Measurements from ENCODE around the gene OSTN. TPM values are rescaled to one million over a fixed set of nuclear protein-coding genes. Genes with fewer than 3 reads are reported as not detected.
"Not testable (repeated sequence)": the region's sequence is repeated elsewhere in the genome, so short reads cannot be mapped to it uniquely, and the experiment has no call there.

The OSTN gene
- total RNA-seq, 5 donors from 2014 or later (not counting 1 experiment from before 2014, with no cell fraction given): not detected

GRCh38 chr3:191192270-191192669 lies 6.8 kb upstream of the OSTN start:
- H3K9me3 ChIP-seq; H3K27ac ChIP-seq (ENCODE audit: low read length): not testable (repeated sequence)
- WGBS (ENCODE audit: insufficient coverage): 87% methylated on average over 3 of the region's 4 CpGs

GRCh38 chr3:191192941-191193340 lies 6.1 kb upstream of the OSTN start:
- Histone ChIP-seq H3K4me3 (ENCODE audit: control insufficient read depth in 1 of 2, extremely low read depth in 1 of 2, low read length in 1 of 2) (no peak overlapping the region), H3K9me3 (no peaks in the 10 kb centered on the region), H3K27ac (ENCODE audit: low read length) (no peak overlapping the region), H3K27me3 (replicated peaks in 1 of 2; ENCODE audit: control insufficient read depth in 2 of 2, extremely low read depth in 1 of 2, insufficient read depth in 2 of 2, low read length in 1 of 2) (no peaks in the 10 kb centered on the region), H3K4me1 (ENCODE audit: control insufficient read depth in 1 of 2, extremely low read depth in 1 of 2, insufficient read depth in 2 of 2, low read length in 2 of 2) (no peaks in the 10 kb centered on the region), H3K36me3 (ENCODE audit: control insufficient read depth in 2 of 2, extremely low read depth in 1 of 2, insufficient read depth in 1 of 2, low read length in 1 of 2) (no peaks in the 10 kb centered on the region)
- ATAC-seq (replicated peaks in 1 of 4) (no peak), DNase-seq (no peak)
- Mint-ChIP-seq H3K4me3 (no peak overlapping the region), H3K27me3 (no peaks in the 10 kb centered on the region), H3K9me3 (peaks cover 0 to 3% (median 2%) of the 10 kb centered on the region in 3 donors), H3K27ac (no peak overlapping the region), H3K4me1 (no peaks in the 10 kb centered on the region), H3K36me3 (no peaks in the 10 kb centered on the region)
- ChIA-PET CTCF (no interaction called here), POLR2A (no interaction called here)

More at GRCh38 chr3:191192270-191192669, 6.8 kb upstream of the OSTN start:
- POLR2A ChIA-PET; H3K27me3 ChIP-seq (replicated peaks in 1 of 2; ENCODE audit: control insufficient read depth in 2 of 2, extremely low read depth in 1 of 2, insufficient read depth in 2 of 2, low read length in 1 of 2); H3K4me1 ChIP-seq (ENCODE audit: control insufficient read depth in 1 of 2, extremely low read depth in 1 of 2, insufficient read depth in 2 of 2, low read length in 2 of 2); H3K27ac Mint-ChIP-seq; H3K4me3 ChIP-seq (ENCODE audit: control insufficient read depth in 1 of 2, extremely low read depth in 1 of 2, low read length in 1 of 2); H3K36me3 ChIP-seq (ENCODE audit: control insufficient read depth in 2 of 2, extremely low read depth in 1 of 2, insufficient read depth in 1 of 2, low read length in 1 of 2); H3K9me3 Mint-ChIP-seq; H3K36me3 Mint-ChIP-seq; DNase-seq; ATAC-seq (replicated peaks in 1 of 4); H3K27me3 Mint-ChIP-seq; H3K4me3 Mint-ChIP-seq; H3K4me1 Mint-ChIP-seq: not testable (repeated sequence)
- CTCF ChIA-PET: interaction anchor here in 1 of 2 donors (0.7 kb wide), 1 partner anchor 391 kb away, joined by 3 read pairs; no protein-coding TSS in a partner anchor

- ChIA-PET CTCF (no interaction called here), POLR2A (no interaction called here)
- Histone ChIP-seq H3K9me3 (no peaks in the 10 kb centered on the region), H3K27ac (ENCODE audit: low read length) (no peak overlapping the region), H3K27me3 (replicated peaks in 1 of 2; ENCODE audit: control insufficient read depth in 2 of 2, extremely low read depth in 1 of 2, insufficient read depth in 2 of 2, low read length in 1 of 2) (no peaks in the 10 kb centered on the region), H3K4me1 (ENCODE audit: control insufficient read depth in 1 of 2, extremely low read depth in 1 of 2, insufficient read depth in 2 of 2, low read length in 2 of 2) (no peaks in the 10 kb centered on the region), H3K36me3 (ENCODE audit: control insufficient read depth in 2 of 2, extremely low read depth in 1 of 2, insufficient read depth in 1 of 2, low read length in 1 of 2) (no peaks in the 10 kb centered on the region), H3K4me3 (ENCODE audit: control insufficient read depth in 1 of 2, extremely low read depth in 1 of 2, low read length in 1 of 2) (no peak overlapping the region)
- Mint-ChIP-seq H3K27me3 (no peaks in the 10 kb centered on the region), H3K4me3 (no peak overlapping the region), H3K36me3 (no peaks in the 10 kb centered on the region), H3K27ac (no peak overlapping the region), H3K9me3 (peaks cover 0 to 2% (median 0%) of the 10 kb centered on the region in 3 donors), H3K4me1 (no peaks in the 10 kb centered on the region)
- WGBS (ENCODE audit: insufficient coverage): 86% methylated on average over 1 of the region's 3 CpGs
- no peak for DNase-seq
- no peak for ATAC-seq (replicated peaks in 1 of 4)
Observed at GRCh38 chr3:191197761-191198306, 1.2 kb upstream of the OSTN start.

- POLR2A ChIA-PET: no interaction called here
- Mint-ChIP-seq H3K9me3 (peaks cover 0 to 2% (median 0%) of the 10 kb centered on the region in 3 donors), H3K27me3 (no peaks in the 10 kb centered on the region), H3K27ac (no peak overlapping the region), H3K4me3 (no peak overlapping the region), H3K36me3 (no peaks in the 10 kb centered on the region), H3K4me1 (no peaks in the 10 kb centered on the region)
- H3K4me1 ChIP-seq (ENCODE audit: control insufficient read depth in 1 of 2, extremely low read depth in 1 of 2, insufficient read depth in 2 of 2, low read length in 2 of 2): no peaks in the 10 kb centered on the region
- H3K27ac ChIP-seq (ENCODE audit: low read length): no peak overlapping the region
- CTCF ChIA-PET: no interaction called here
- DNase-seq: no peak
- H3K36me3 ChIP-seq (ENCODE audit: control insufficient read depth in 2 of 2, extremely low read depth in 1 of 2, insufficient read depth in 1 of 2, low read length in 1 of 2): no peaks in the 10 kb centered on the region
- no peak for ATAC-seq (replicated peaks in 1 of 4)
- no CpG with 5 or more reads among the region's 5 CpGs for WGBS (ENCODE audit: insufficient coverage)
- no peaks in the 10 kb centered on the region for H3K27me3 ChIP-seq (replicated peaks in 1 of 2; ENCODE audit: control insufficient read depth in 2 of 2, extremely low read depth in 1 of 2, insufficient read depth in 2 of 2, low read length in 1 of 2)
- H3K4me3 ChIP-seq (ENCODE audit: control insufficient read depth in 1 of 2, extremely low read depth in 1 of 2, low read length in 1 of 2): no peak overlapping the region
- no peaks in the 10 kb centered on the region for H3K9me3 ChIP-seq
Observed at GRCh38 chr3:191198480-191198879, 561 bp upstream of the OSTN start.

GRCh38 chr3:191210032-191210431 lies 11.0 kb downstream of the OSTN start:
- no peaks in the 10 kb centered on the region for H3K9me3 Mint-ChIP-seq
- H3K27me3 Mint-ChIP-seq: no peaks in the 10 kb centered on the region
- no peaks in the 10 kb centered on the region for H3K9me3 ChIP-seq
- no peaks in the 10 kb centered on the region for H3K4me1 Mint-ChIP-seq
- no peak for DNase-seq
- H3K36me3 Mint-ChIP-seq: no peaks in the 10 kb centered on the region
- no peak overlapping the region for H3K4me3 ChIP-seq (ENCODE audit: control insufficient read depth in 1 of 2, extremely low read depth in 1 of 2, low read length in 1 of 2)
- H3K36me3 ChIP-seq (ENCODE audit: control insufficient read depth in 2 of 2, extremely low read depth in 1 of 2, insufficient read depth in 1 of 2, low read length in 1 of 2): no peaks in the 10 kb centered on the region
- POLR2A ChIA-PET: no interaction called here
- no peak overlapping the region for H3K27ac Mint-ChIP-seq
- no peak overlapping the region for H3K27ac ChIP-seq (ENCODE audit: low read length)
- no peak for ATAC-seq (replicated peaks in 1 of 4)
- H3K27me3 ChIP-seq (replicated peaks in 1 of 2; ENCODE audit: control insufficient read depth in 2 of 2, extremely low read depth in 1 of 2, insufficient read depth in 2 of 2, low read length in 1 of 2): no peaks in the 10 kb centered on the region
- CTCF ChIA-PET: no interaction called here
- WGBS (ENCODE audit: insufficient coverage): 85% methylated on average over 2 of the region's 10 CpGs
- no peaks in the 10 kb centered on the region for H3K4me1 ChIP-seq (ENCODE audit: control insufficient read depth in 1 of 2, extremely low read depth in 1 of 2, insufficient read depth in 2 of 2, low read length in 2 of 2)
- H3K4me3 Mint-ChIP-seq: no peak overlapping the region

GRCh38 chr3:191216510-191216909 lies 17.5 kb downstream of the OSTN start:
- ChIA-PET POLR2A (no interaction called here), CTCF (no interaction called here)
- Histone ChIP-seq H3K4me3 (ENCODE audit: control insufficient read depth in 1 of 2, extremely low read depth in 1 of 2, low read length in 1 of 2) (no peak overlapping the region), H3K9me3 (no peaks in the 10 kb centered on the region), H3K36me3 (ENCODE audit: control insufficient read depth in 2 of 2, extremely low read depth in 1 of 2, insufficient read depth in 1 of 2, low read length in 1 of 2) (no peaks in the 10 kb centered on the region), H3K27me3 (replicated peaks in 1 of 2; ENCODE audit: control insufficient read depth in 2 of 2, extremely low read depth in 1 of 2, insufficient read depth in 2 of 2, low read length in 1 of 2) (no peaks in the 10 kb centered on the region), H3K4me1 (ENCODE audit: control insufficient read depth in 1 of 2, extremely low read depth in 1 of 2, insufficient read depth in 2 of 2, low read length in 2 of 2) (no peaks in the 10 kb centered on the region), H3K27ac (ENCODE audit: low read length) (no peak overlapping the region)
- H3K4me1 Mint-ChIP-seq: no peaks in the 10 kb centered on the region
- no peak for DNase-seq
- H3K4me3 Mint-ChIP-seq: no peak overlapping the region
- no peaks in the 10 kb centered on the region for H3K9me3 Mint-ChIP-seq
- 40% methylated on average over 1 of the region's 1 CpG for WGBS (ENCODE audit: insufficient coverage)
- no peak for ATAC-seq (replicated peaks in 1 of 4)
- H3K36me3 Mint-ChIP-seq: no peaks in the 10 kb centered on the region
- no peaks in the 10 kb centered on the region for H3K27me3 Mint-ChIP-seq
- no peak overlapping the region for H3K27ac Mint-ChIP-seq

- no peak overlapping the region for H3K4me3 Mint-ChIP-seq
- H3K9me3 Mint-ChIP-seq: no peaks in the 10 kb centered on the region
- ChIA-PET CTCF (no interaction called here), POLR2A (no interaction called here)
- no CpG with 5 or more reads among the region's 1 CpG for WGBS (ENCODE audit: insufficient coverage)
- no peaks in the 10 kb centered on the region for H3K36me3 Mint-ChIP-seq
- no peak overlapping the region for H3K27ac Mint-ChIP-seq
- H3K36me3 ChIP-seq (ENCODE audit: control insufficient read depth in 2 of 2, extremely low read depth in 1 of 2, insufficient read depth in 1 of 2, low read length in 1 of 2): no peaks in the 10 kb centered on the region
- no peaks in the 10 kb centered on the region for H3K27me3 ChIP-seq (replicated peaks in 1 of 2; ENCODE audit: control insufficient read depth in 2 of 2, extremely low read depth in 1 of 2, insufficient read depth in 2 of 2, low read length in 1 of 2)
- DNase-seq (no peak), ATAC-seq (replicated peaks in 1 of 4) (no peak)
- no peak overlapping the region for H3K4me3 ChIP-seq (ENCODE audit: control insufficient read depth in 1 of 2, extremely low read depth in 1 of 2, low read length in 1 of 2)
- peaks cover 0 to 4% of the 10 kb centered on the region in 2 donors for H3K27me3 Mint-ChIP-seq
- no peak overlapping the region for H3K27ac ChIP-seq (ENCODE audit: low read length)
- H3K9me3 ChIP-seq: no peaks in the 10 kb centered on the region
- no peaks in the 10 kb centered on the region for H3K4me1 ChIP-seq (ENCODE audit: control insufficient read depth in 1 of 2, extremely low read depth in 1 of 2, insufficient read depth in 2 of 2, low read length in 2 of 2)
- H3K4me1 Mint-ChIP-seq: no peaks in the 10 kb centered on the region
Observed at GRCh38 chr3:191217301-191217700, 18.3 kb downstream of the OSTN start.

All from T-cell (primary cell).